GM12872 (cell line): Measurements from ENCODE around the gene ZDHHC17.
A peak's percentile ranks its signal among the peaks of the same experiment; 100 is the strongest.

Source experiments
- TF ChIP-seq, protein P1 (sequence below): IDR thresholded peaks from 3 replicates; pipeline ENCODE4 v1.5.1; 2011; ENCODE audit warnings: low read depth, mild to moderate bottlenecking, low read length, moderate library complexity; ENCODE audit not compliant: insufficient read depth

Gene ZDHHC17

GRCh38 chr12:76810671-76811419, 46.9 kb downstream of the ZDHHC17 start:
- TF ChIP-seq, protein P1, sequence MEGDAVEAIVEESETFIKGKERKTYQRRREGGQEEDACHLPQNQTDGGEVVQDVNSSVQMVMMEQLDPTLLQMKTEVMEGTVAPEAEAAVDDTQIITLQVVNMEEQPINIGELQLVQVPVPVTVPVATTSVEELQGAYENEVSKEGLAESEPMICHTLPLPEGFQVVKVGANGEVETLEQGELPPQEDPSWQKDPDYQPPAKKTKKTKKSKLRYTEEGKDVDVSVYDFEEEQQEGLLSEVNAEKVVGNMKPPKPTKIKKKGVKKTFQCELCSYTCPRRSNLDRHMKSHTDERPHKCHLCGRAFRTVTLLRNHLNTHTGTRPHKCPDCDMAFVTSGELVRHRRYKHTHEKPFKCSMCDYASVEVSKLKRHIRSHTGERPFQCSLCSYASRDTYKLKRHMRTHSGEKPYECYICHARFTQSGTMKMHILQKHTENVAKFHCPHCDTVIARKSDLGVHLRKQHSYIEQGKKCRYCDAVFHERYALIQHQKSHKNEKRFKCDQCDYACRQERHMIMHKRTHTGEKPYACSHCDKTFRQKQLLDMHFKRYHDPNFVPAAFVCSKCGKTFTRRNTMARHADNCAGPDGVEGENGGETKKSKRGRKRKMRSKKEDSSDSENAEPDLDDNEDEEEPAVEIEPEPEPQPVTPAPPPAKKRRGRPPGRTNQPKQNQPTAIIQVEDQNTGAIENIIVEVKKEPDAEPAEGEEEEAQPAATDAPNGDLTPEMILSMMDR = no peak

DNA sequence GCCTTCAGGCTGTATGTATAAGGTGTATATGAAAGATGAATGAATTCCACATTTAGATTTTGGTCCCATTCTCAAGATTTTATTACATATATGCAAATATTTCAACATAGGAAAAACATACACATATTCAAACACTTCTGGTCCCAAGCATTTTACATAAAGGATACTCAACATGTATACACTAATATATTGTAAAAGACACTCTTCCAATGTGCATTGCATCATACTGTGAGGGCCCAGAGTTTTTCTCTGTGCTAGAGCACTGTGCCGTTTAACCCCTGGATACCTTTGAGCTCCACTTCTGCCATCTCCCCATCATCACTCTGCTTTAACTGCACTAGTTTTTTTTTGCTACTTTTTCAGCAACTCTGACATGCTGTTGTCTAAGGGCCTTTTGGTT, 48.1 kb downstream of the ZDHHC17 start:
- TF ChIP-seq, protein P1 = no peak

- TF ChIP-seq, protein P1 = no peak
Measured at GRCh38 chr12:76813265-76813664, 49.4 kb downstream of the ZDHHC17 start.

DNA sequence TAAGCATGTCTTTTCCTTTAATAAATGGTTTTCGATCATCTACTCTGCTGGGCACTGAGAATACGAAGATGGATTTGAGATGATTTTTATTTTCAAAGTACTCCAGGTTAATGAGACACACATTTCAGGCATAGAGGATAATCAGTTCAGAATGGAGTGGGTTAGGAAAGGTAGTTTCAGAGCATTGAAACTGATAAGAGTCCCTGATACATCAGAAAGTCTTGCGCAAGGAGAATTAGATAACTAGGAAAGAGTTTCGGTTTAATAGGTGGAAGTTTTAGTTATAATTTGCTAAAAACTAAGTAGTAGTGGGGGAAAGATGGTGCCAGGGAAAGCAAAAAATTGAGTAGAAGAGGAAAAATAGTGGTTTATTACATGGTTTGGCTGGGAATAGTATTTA, 50.1 kb downstream of the ZDHHC17 start:
- TF ChIP-seq, protein P1 = no peak

- TF ChIP-seq, protein P1 = peak; percentile 28; the same call in 1 of the 3 replicates
Measured at GRCh38 chr12:76820888-76821482, 57.1 kb downstream of the ZDHHC17 start.

- TF ChIP-seq, protein P1 = no peak
Measured at GRCh38 chr12:76830436-76830835, 66.5 kb downstream of the ZDHHC17 start.

DNA sequence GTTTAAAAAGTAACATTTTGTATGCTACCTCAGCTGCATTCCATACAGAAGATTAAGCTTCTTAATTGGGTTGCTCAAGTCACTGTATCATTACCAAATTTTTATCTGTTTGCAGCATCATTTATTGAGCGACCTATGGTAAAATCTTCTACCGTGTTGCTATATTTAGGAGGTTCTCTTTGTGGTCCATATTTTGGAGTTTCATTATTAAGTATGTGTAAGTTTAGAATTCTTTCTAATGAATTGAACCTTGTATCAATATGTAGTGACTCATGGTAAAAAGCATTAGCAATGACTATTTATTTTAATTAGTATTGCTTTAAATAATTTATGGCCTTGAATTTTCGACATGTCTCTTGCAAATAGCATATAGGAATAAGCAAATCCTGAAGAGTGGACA, 72.7 kb downstream of the ZDHHC17 start:
- TF ChIP-seq, protein P1 = no peak
